Activated CD4-positive, CD25-positive, alpha-beta regulatory T cell (primary cell): ENCODE results near the gene GAB2.
A peak's percentile ranks its signal among the peaks of the same experiment; 100 is the strongest.
"Not testable (repeated sequence)": the region's sequence is repeated elsewhere in the genome, so short reads cannot be mapped to it uniquely, and the experiment has no call there.

ENCODE experiments used
- DNase-seq, 4 experiments: peaks; one replicate each; lab custom pipeline; 2025; lab: John Stamatoyannopoulos, UW

The GAB2 gene, protein sequence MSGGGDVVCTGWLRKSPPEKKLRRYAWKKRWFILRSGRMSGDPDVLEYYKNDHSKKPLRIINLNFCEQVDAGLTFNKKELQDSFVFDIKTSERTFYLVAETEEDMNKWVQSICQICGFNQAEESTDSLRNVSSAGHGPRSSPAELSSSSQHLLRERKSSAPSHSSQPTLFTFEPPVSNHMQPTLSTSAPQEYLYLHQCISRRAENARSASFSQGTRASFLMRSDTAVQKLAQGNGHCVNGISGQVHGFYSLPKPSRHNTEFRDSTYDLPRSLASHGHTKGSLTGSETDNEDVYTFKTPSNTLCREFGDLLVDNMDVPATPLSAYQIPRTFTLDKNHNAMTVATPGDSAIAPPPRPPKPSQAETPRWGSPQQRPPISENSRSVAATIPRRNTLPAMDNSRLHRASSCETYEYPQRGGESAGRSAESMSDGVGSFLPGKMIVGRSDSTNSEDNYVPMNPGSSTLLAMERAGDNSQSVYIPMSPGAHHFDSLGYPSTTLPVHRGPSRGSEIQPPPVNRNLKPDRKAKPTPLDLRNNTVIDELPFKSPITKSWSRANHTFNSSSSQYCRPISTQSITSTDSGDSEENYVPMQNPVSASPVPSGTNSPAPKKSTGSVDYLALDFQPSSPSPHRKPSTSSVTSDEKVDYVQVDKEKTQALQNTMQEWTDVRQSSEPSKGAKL

DNA sequence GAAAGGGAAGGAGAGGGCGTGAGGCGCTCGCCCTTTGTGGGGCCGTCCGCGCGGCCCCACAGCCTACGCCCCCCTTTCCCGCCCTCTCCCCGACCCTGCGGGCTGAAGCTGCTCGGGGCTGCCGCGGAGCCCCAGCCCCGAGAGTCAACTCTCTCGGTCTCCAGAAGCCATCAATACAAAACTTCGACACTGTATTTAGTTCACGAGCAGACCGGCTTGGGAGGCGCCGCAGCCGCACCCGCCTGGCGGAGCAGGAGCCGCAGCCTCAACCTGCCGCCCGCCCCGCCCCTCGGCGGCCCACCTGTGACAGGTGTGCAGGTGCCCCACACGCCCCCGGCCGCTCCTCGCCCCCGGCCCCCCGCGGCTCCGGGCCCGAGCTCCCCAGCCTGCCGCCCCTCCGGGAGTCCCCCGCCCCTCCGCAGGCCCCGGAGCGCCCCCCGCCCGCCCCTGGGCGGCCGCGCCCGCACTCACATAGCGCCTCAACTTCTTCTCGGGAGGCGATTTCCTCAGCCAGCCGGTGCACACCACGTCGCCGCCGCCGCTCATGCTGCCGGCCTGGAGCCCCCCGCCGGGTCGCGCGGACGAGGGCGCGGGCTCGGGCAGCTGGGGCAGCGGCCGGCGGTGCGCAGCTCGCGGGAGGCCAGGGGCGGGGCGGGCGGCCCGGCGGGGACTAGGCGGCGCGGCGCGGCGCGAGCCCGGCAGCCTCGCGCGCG lies at the start of gene GAB2:
Gene GAB2, minus strand, starts transcription at position 646 of the 713 bp plus-strand sequence. Its CDS starts 100 bp downstream, at position 546.
- DNase-seq, result peak in 1 of 4 experiments; percentile 29

DNA sequence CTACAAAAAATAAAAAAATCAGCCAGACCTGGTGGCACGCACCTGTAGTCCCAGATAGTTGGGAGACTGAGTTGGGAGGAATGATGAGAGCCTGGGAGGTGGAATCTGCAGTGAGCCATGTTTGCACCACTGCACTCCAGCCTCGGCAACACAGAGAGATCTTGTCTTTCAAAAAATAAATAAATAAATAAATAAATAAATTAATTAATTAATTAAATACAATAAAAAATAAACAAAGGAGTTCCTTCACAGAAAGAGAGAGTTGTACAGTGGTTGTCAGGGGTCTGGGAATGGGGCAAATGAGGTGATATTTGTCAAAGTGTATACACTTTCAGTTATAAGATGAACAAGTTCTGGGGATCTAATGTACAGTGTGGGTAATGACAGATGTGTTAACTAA lies 49.8 kb upstream of the GAB2 start:
- no peak for DNase-seq

DNA sequence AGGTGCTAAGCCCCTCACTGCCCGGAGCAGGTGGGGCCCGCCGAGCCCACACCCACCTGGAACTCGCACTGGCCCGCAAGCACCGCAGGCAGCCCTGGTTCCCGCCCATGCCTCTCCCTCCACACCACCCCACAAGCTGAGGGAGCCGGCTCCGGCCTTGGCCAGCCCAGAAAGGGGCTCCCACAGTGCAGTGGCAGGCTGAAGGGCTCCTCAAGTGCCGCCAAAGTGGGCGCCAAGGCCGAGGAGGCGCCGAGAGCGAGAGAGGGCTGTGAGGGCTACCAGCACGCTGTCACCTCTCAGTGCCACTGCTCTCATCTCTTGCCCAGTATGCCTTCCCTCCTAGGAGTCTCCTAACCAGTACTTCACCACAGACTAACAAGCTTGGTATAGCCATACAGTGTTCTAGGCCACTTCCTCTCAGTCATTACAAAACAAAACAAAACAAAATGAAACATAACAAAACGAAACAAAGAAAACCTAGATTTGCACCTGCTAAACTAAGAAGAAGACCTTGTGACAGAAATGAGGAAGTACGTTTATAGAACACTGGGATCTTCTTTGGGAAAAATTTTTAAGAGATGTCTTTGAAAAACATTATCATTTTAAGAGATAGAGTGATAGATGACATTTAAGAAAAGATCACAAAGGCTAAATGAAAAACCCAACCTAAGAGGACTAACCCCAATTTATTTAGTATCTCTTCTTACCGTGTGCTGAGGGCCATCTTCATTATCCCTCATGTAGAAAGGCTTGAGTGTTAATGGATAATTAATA lies 47.7 kb upstream of the GAB2 start:
- DNase-seq, result no peak

- not testable (repeated sequence) for DNase-seq
Measured at GRCh38 chr11:78464787-78465168, 47.2 kb upstream of the GAB2 start.

DNA sequence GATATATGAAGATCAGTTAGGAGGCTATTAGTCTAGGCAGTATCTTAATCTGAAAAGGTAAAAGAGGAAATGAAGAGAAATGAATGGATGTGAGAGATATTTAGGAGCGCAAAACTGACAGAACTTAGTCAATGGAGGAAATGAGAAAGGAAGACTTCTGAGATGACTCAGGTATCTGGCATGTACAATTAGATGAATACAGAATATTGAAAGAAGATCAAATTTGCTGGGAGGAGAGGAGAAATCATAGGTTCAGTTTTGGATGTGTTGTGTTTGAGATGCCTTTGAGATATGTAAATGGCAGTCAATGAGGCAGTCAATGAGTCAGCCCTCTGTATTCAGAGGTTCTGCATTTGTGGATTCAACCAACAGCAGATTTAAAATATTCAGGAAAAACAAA lies 42.9 kb upstream of the GAB2 start:
- DNase-seq, result no peak

GRCh38 chr11:78459738-78460137 lies 42.1 kb upstream of the GAB2 start:
- DNase-seq, result no peak

DNA sequence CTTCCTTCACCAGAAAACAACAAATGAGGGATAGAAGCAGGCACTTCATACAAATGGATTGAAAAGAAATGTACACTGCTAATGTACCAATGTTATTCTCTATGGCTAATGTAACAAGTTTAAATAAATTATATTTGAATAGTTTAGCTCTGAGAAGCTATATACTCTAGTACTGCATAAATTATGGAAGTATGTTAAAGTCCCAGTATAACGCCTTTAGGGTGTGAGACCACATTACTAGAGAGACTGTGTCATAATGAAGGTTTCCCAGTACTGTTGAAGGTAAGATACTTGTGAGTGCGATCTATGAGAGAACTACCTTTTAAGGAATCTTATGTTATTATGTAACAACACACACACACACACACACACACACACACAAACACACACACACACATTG lies 39.8 kb upstream of the GAB2 start:
- no peak for DNase-seq

DNA sequence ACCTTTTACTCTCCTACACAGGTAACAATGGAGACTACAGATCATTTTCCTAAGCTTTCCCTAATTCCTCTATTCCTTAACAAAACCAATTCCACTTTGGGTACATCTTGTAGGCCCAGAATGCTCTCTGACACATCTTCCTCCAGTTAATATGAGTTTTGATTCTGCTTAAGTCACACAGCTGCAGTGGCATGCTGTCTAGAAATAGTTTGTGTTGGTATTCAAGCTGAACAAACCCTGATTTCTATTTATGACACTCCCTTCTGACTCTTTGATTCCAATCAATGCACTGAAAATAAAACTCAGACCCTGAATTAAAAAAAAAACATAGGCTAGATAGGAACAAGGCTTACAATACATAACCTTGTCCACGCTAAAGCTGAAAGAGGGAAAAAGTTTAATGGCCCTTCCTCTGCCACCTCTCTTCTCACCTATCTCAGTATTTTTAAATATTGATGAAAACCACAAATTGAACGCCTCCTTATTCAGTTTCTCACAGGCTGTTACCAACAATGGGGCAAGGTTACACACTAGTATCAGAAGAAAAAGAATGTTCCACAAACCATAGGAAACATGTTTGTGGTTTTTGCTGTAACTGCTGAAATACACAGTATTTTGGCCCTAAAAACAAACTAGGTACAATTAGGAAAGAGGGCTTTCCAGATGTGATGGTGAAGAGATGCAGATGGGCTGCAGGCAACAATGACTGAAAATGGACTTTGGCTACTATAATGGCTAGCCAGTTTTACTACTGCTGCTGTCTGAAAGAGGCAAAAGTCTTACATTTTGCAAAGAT lies 35.7 kb upstream of the GAB2 start:
- no peak for DNase-seq

- DNase-seq, result no peak
Measured at GRCh38 chr11:78451371-78452150, 33.9 kb upstream of the GAB2 start.

DNA sequence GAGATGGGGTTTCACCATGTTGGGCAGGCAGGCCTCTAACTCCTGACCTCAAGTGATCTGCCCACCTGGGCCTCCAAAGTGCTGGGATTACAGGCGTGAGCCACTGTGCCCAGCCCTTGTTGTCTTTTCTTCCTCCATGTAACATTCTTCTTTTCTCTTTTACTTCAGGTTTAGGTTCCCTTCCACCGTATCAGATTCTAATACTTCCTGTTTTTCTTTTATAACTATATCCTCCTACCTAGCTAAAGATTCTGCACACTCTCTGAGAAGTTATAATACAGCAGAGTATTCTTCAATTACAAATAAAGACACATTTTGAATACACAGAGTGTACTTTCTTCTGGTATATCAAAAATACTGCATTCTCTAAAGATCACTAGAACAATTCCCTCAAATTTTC lies 33.2 kb upstream of the GAB2 start:
- DNase-seq, result no peak

DNA sequence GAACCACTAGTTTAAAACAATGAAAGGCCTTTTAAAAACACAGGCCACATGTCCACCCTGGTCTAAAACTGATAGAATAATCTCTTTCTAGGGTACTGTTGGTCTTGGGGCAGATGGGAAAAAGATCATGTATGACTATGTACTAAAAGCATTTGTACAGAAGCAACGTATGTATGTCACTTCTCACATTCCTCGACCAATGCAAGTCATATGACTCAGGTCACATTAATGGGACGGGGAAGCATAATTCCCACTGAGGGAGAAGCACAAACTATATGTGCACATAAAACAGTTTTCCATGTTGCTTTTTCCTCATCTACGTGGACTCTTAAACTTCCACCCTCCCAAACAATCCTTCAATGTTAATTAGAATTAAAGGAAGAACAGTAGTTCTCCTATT lies 32.2 kb upstream of the GAB2 start:
- no peak for DNase-seq

DNA sequence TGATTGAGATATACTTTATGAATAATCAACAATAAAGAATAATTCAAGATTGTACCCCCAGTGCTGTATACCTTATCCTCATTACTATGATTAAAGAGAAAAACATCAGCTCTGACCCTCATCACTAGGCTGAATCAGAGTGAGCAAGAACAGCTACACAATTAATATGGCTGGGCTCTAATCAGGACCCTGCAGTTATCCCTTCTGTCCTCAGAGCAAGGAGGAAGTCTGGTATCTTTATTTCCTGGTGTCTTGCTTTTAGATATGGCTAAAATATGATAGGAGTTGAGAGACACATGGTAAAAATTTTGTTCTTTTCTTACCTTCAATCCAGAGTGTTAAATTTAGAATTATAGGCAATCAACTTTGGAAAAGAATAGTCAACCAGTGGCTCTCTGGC lies 28.6 kb upstream of the GAB2 start:
- DNase-seq, result no peak

- no peak for DNase-seq
Measured at GRCh38 chr11:78444726-78445125, 27.1 kb upstream of the GAB2 start.

GRCh38 chr11:78441956-78442355 lies 24.3 kb upstream of the GAB2 start:
- no peak for DNase-seq

DNA sequence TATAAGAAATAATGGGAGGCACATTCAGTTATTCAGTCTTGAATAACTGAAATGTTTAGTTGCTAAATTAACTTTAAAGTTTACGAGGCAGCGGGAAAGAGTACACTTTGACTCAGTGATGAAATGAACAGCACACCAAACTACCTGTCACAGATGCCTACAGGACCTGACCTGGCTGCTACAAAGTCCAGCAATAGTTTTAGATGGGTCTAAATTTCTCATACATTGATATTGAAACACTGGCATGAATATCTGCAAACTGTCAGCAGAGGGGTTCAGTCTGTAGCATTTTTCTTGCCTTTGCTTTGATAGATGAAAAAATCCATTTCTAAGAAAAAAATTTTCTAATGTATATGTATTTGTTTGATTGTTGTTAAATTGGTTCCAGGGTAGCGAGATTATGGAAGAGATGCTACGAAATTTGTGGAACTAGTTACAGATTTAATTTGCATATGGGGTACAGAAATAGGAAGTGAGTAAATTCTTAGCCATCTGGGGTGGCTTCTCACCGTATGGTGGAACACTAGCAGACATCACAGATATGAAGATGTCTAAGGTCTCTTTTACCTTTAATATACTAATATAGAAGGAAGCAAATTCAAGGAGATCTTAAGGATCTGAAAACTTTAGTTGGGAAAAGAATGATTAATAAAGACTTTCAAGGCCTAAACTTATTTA lies 20.8 kb upstream of the GAB2 start:
- no peak for DNase-seq

DNA sequence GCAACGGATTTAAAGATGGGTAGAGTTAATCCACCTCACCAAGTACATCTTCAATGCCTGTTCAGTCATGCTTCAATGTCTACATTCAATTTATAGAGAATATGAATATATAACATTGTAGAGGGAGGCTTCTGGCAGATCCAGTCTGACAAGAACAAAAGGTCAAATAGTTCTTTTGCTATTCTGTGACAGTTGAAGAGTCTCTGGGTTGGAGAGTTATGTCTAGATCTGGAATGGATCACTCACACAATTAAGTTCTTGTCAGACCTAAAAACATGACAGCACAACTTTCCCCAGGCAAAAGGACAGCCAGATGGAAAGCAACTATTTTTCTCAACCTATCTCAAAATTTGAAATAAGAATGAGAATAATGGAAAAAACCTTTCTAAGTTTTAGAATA lies 15.3 kb upstream of the GAB2 start:
- DNase-seq, result no peak

- DNase-seq, result no peak
Measured at GRCh38 chr11:78432058-78432515, 14.5 kb upstream of the GAB2 start.

GRCh38 chr11:78429660-78430059 lies 12.0 kb upstream of the GAB2 start:
- DNase-seq, result no peak

GRCh38 chr11:78429209-78429608 lies 11.6 kb upstream of the GAB2 start:
- DNase-seq, result no peak

DNA sequence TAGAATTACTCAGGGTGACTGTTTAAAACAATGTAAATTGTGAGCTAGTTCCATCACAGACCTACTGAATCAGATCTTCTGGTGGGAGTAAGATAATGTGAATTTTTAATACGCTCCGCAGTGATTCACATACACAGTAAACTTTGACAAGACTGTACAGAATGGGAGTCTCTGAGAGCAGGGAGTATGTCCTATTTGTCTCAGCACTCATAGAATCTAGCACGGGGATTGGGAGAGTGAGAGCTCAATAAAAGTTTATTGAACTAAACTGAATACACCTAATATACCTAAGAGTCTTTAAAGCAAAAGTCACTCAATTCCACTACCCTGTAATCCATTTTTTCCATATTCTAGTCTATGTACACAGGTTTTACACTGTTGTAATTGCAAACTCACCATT lies 11.2 kb upstream of the GAB2 start:
- no peak for DNase-seq
